Mesenchymal stem cell (in vitro differentiated cells and primary cell): ENCODE data around the gene RASGEF1C.

ENCODE experiments used
- DNase-seq: peaks from one replicate; pipeline ENCODE4 v3.0.0-alpha.2; 2013
- H2AFZ ChIP-seq: one replicate; pipeline ENCODE4 v1.6.1; 2013; ENCODE audit warnings: low read depth, mild to moderate bottlenecking, control low read depth, inconsistent platforms, low read length, moderate library complexity
- H2AK5ac ChIP-seq: 2 replicates; pipeline ENCODE4 v1.6.1; 2013; ENCODE audit warnings: low read length, moderate library complexity, mild to moderate bottlenecking, inconsistent platforms; ENCODE audit not compliant: severe bottlenecking
- H2BK120ac ChIP-seq: one replicate; pipeline ENCODE4 v1.6.1; 2013; ENCODE audit warnings: low read depth, mild to moderate bottlenecking, inconsistent platforms, low read length, moderate library complexity
- H2BK12ac ChIP-seq, 2 experiments: one replicate each; pipeline ENCODE4 v1.6.1; 2013; ENCODE audit warnings: inconsistent platforms in 2 of 2, low read length in 2 of 2, mild to moderate bottlenecking in 2 of 2, moderate library complexity in 2 of 2, control low read depth in 1 of 2
- H2BK15ac ChIP-seq: one replicate; pipeline ENCODE4 v1.6.1; 2013; ENCODE audit warnings: mild to moderate bottlenecking, low read depth, inconsistent platforms; ENCODE audit not compliant: poor library complexity, severe bottlenecking
- H2BK5ac ChIP-seq: 2 replicates; pipeline ENCODE4 v1.6.1; 2013; ENCODE audit warnings: low read depth, mild to moderate bottlenecking, low read length, control low read depth, inconsistent platforms; ENCODE audit not compliant: poor library complexity, severe bottlenecking
- H3K14ac ChIP-seq, 2 experiments: one replicate each; pipeline ENCODE4 v1.6.1; 2013; ENCODE audit warnings: inconsistent platforms in 2 of 2, low read length in 2 of 2, control low read depth in 1 of 2, mild to moderate bottlenecking in 1 of 2, moderate library complexity in 1 of 2
- H3K18ac ChIP-seq, 2 experiments: one replicate each; pipeline ENCODE4 v1.6.1; 2013; ENCODE audit warnings: inconsistent platforms in 2 of 2, low read length in 2 of 2, control low read depth in 1 of 2, low read depth in 1 of 2, mild to moderate bottlenecking in 1 of 2
- H3K23ac ChIP-seq, 2 experiments: one replicate each; pipeline ENCODE4 v1.6.1; 2013; ENCODE audit warnings: inconsistent platforms in 2 of 2, low read length in 2 of 2, mild to moderate bottlenecking in 2 of 2, moderate library complexity in 2 of 2, control low read depth in 1 of 2
- H3K27ac ChIP-seq: 2 replicates; pipeline ENCODE4 v1.5.1; 2013; ENCODE audit warnings: mild to moderate bottlenecking, moderate library complexity, low read length, control low read depth, inconsistent platforms; ENCODE audit not compliant: poor library complexity, severe bottlenecking
- H3K27me3 ChIP-seq, 2 experiments: 2 replicates each; pipeline versions ENCODE4 v1.6.1 to v1.7.0; 2013; ENCODE audit warnings: low read length in 2 of 2, mild to moderate bottlenecking in 2 of 2, moderate library complexity in 2 of 2, control low read depth in 1 of 2, inconsistent platforms in 1 of 2; ENCODE audit not compliant: control insufficient read depth in 1 of 2, insufficient read depth in 1 of 2
- H3K36me3 ChIP-seq, 2 experiments: 2 replicates each; pipeline versions ENCODE4 v1.6.1 to v1.7.0; 2013; ENCODE audit warnings: low read length in 2 of 2, control low read depth in 1 of 2, inconsistent platforms in 1 of 2, low read depth in 1 of 2, mild to moderate bottlenecking in 1 of 2; ENCODE audit not compliant: insufficient read depth in 2 of 2, control insufficient read depth in 1 of 2
- H3K4ac ChIP-seq, 2 experiments: one replicate each; pipeline ENCODE4 v1.6.1; 2013; ENCODE audit warnings: inconsistent platforms in 2 of 2, low read length in 2 of 2, mild to moderate bottlenecking in 2 of 2, moderate library complexity in 2 of 2, control low read depth in 1 of 2, low read depth in 1 of 2
- H3K4me1 ChIP-seq: 2 replicates; pipeline ENCODE4 v1.6.1; 2013; ENCODE audit warnings: low read depth, low read length, control low read depth; ENCODE audit not compliant: control insufficient read depth, insufficient read depth
- H3K4me2 ChIP-seq: 2 replicates; pipeline ENCODE4 v1.6.1; 2013; ENCODE audit warnings: low read length, mild to moderate bottlenecking, inconsistent platforms; ENCODE audit not compliant: poor library complexity, severe bottlenecking
- H3K4me3 ChIP-seq, 2 experiments: 2 replicates each; pipeline versions ENCODE4 v1.5.1 to v1.7.0; 2013; ENCODE audit warnings: low read length in 2 of 2, mild to moderate bottlenecking in 2 of 2, control low read depth in 1 of 2, low read depth in 1 of 2; ENCODE audit not compliant: insufficient read depth in 1 of 2
- H3K79me1 ChIP-seq: replicated peaks from 2 replicates; pipeline ENCODE4 v1.6.1; 2013; ENCODE audit warnings: mild to moderate bottlenecking, control low read depth, low read length, inconsistent platforms; ENCODE audit not compliant: poor library complexity, severe bottlenecking
- H3K9ac ChIP-seq: 2 replicates; pipeline ENCODE4 v1.7.0; 2013; ENCODE audit warnings: mild to moderate bottlenecking, low read length, moderate library complexity
- H3K9me3 ChIP-seq: 2 replicates; pipeline ENCODE4 v1.7.0; 2013; ENCODE audit warnings: mild to moderate bottlenecking, low read length; ENCODE audit not compliant: control insufficient read depth
- H4K8ac ChIP-seq: one replicate; pipeline ENCODE4 v1.6.1; 2013; ENCODE audit warnings: inconsistent platforms, mild to moderate bottlenecking, low read length, moderate library complexity
- H4K91ac ChIP-seq: one replicate; pipeline ENCODE4 v1.6.1; 2013; ENCODE audit warnings: mild to moderate bottlenecking, low read length, inconsistent platforms
- WGBS: methylation state at CpG from one replicate; pipeline ENCODE4 v1.1.7; 2013; ENCODE audit warnings: mixed read lengths; 5-methylcytosine and 5-hydroxymethylcytosine counted together

Gene RASGEF1C

GRCh38 chr5:180070756-180071530, 138.1 kb downstream of the RASGEF1C start:
- peak; percentile 80 for DNase-seq
- H2BK120ac ChIP-seq, result peak overlapping the region; percentile 15
- H3K9ac ChIP-seq, result peak overlapping the region; percentile 86
- H2AFZ ChIP-seq, result peak overlapping the region; percentile 98
- peak overlapping the region; percentile 23 to 71 for H2BK12ac ChIP-seq
- peaks cover 11% of the 10 kb centered on the region for H3K79me1 ChIP-seq
- H4K8ac ChIP-seq, result peak overlapping the region; percentile 84
- H3K23ac ChIP-seq, result peak overlapping the region in 1 of 2 experiments; percentile 96
- peaks cover 0 to 6% of the 10 kb centered on the region in 2 experiments for H3K27me3 ChIP-seq
- H3K4me2 ChIP-seq, result peak overlapping the region; percentile 74
- H3K4ac ChIP-seq, result peak overlapping the region; percentile 60 to 75
- H3K14ac ChIP-seq, result peak overlapping the region; percentile 48 to 98
- peak overlapping the region; percentile 78 for H4K91ac ChIP-seq
- H3K36me3 ChIP-seq, result no peaks in the 10 kb centered on the region
- H3K9me3 ChIP-seq, result peaks cover 4% of the 10 kb centered on the region
- H3K4me1 ChIP-seq, result peaks cover 4% of the 10 kb centered on the region
- peak overlapping the region; percentile 89 for H2BK15ac ChIP-seq
- WGBS, result 1% methylated on average over 42 of the region's 48 CpGs
- H2AK5ac ChIP-seq, result no peak overlapping the region
- peak overlapping the region; percentile 74 for H2BK5ac ChIP-seq
- peak overlapping the region; percentile 23 for H3K27ac ChIP-seq
- H3K4me3 ChIP-seq, result peak overlapping the region; percentile 83 to 96
- H3K18ac ChIP-seq, result peak overlapping the region; percentile 91 to 95

DNA sequence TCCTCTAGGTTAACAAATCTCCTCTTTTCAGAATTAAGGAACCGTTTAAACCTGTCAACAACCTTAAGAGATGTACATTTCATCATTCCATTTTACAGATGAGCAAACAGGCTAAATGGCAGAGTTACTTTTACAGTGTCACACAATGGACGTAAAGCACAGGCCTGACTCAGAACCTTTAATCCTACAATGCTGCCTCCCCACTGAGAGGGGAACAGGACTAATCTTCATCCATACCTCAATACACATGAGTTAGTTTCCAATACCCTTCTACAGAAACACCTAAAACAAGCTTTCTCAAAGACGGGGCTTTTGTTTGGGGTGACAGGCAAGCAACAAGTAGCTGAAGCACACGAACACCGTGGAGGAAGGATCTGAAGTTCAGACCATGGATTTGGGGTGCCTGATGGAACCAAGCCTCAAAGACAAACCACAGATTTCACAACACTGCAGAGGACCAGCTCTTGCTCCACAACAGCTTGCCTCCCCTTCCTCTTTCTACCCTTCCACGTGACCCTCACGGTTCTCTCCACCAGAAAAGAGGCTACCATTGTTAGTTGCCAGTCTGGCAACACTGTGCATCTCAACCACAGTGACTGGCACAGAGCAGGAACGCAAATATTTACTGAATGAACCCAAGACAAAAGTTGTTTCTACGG, 139.3 kb downstream of the RASGEF1C start:
- 46% methylated on average over 9 of the region's 9 CpGs for WGBS
- Histone ChIP-seq H2BK15ac (no peak overlapping the region), H3K27me3 (no peaks in the 10 kb centered on the region), H4K91ac (no peak overlapping the region), H2AFZ (no peak overlapping the region), H2BK5ac (no peak overlapping the region), H3K36me3 (no peaks in the 10 kb centered on the region), H3K9me3 (peaks cover 4% of the 10 kb centered on the region), H2BK120ac (no peak overlapping the region), H3K27ac (no peak overlapping the region), H3K9ac (peak overlapping the region; percentile 86), H4K8ac (no peak overlapping the region), H2AK5ac (no peak overlapping the region), H3K18ac (peak overlapping the region in 1 of 2 experiments; percentile 37), H3K4me2 (peak overlapping the region; percentile 74), H3K23ac (no peak overlapping the region), H3K4ac (peak overlapping the region in 1 of 2 experiments; percentile 4), H3K4me1 (peaks cover 4% of the 10 kb centered on the region), H3K14ac (no peak overlapping the region), H2BK12ac (no peak overlapping the region), H3K79me1 (peaks cover 12% of the 10 kb centered on the region), H3K4me3 (peak overlapping the region in 1 of 2 experiments; percentile 83)
- peak; percentile 33 for DNase-seq

DNA sequence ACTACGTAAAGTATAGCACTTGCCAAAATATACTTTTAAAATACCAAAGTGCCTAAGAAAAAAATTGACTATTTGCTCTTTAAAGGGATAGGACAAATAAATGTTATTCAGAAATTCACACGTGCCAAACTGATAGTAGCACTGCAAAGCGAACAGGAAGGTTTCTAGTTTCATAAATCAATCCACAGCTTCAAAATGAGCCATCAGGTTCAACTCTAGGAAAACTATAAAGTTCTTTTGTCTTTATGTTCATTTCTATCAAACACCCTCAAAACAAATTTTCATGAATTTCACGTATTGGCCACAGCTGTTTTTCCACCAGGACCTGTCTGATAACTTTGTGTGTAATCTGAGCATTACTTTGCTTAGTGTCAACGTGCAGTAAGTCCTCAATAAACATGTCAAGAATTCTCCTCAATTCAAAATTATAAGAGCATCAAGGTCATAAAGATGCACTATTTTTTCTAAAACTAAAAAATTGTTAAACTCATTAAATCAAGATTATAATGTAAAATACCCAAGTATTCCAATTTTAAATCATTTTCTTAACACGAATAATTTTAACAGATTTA, 140.4 kb downstream of the RASGEF1C start:
- H3K4me1 ChIP-seq, result peaks cover 4% of the 10 kb centered on the region
- H3K23ac ChIP-seq, result no peak overlapping the region
- H3K27ac ChIP-seq, result no peak overlapping the region
- H3K79me1 ChIP-seq, result peaks cover 18% of the 10 kb centered on the region
- H3K9ac ChIP-seq, result no peak overlapping the region
- no peak overlapping the region for H3K4ac ChIP-seq
- peaks cover 4% of the 10 kb centered on the region for H3K9me3 ChIP-seq
- no peak overlapping the region for H2BK5ac ChIP-seq
- no peak overlapping the region for H4K8ac ChIP-seq
- H3K27me3 ChIP-seq, result no peaks in the 10 kb centered on the region
- no peak overlapping the region for H2BK120ac ChIP-seq
- no peak overlapping the region for H2AK5ac ChIP-seq
- no peak overlapping the region for H2AFZ ChIP-seq
- H2BK15ac ChIP-seq, result no peak overlapping the region
- no peak overlapping the region for H3K4me3 ChIP-seq
- no peak overlapping the region for H3K14ac ChIP-seq
- H2BK12ac ChIP-seq, result no peak overlapping the region
- WGBS, result 74% methylated on average over 5 of the region's 6 CpGs
- H3K18ac ChIP-seq, result no peak overlapping the region
- no peak for DNase-seq
- no peak overlapping the region for H4K91ac ChIP-seq
- no peaks in the 10 kb centered on the region for H3K36me3 ChIP-seq
- H3K4me2 ChIP-seq, result no peak overlapping the region

DNA sequence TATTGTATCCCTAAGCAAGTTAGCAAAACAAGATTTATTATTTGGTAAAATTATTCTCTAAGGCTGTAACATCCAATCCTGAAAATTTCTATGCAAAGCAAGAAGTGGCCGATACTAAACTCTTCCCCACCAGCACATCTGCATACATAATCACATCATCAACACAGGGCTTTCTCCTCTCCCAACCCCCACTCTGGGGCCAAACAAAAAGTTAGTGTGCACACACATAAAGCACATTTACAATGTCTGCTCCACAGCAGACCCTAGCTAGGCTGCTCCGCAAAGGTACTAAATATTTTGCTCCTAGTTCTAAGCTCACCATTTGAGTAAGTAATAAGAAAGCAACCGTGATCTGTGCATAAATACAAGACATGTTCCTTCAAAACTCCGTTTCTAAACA, 141.0 kb downstream of the RASGEF1C start:
- H3K9ac ChIP-seq, result no peak overlapping the region
- H3K27ac ChIP-seq, result no peak overlapping the region
- H2BK5ac ChIP-seq, result no peak overlapping the region
- no peaks in the 10 kb centered on the region for H3K36me3 ChIP-seq
- peaks cover 4% of the 10 kb centered on the region for H3K4me1 ChIP-seq
- H2BK12ac ChIP-seq, result no peak overlapping the region
- H3K4ac ChIP-seq, result no peak overlapping the region
- H3K27me3 ChIP-seq, result no peaks in the 10 kb centered on the region
- no peak overlapping the region for H3K4me3 ChIP-seq
- H3K23ac ChIP-seq, result no peak overlapping the region
- no peak overlapping the region for H3K18ac ChIP-seq
- WGBS, result 65% methylated on average over 4 of the region's 4 CpGs
- no peak for DNase-seq
- H2AK5ac ChIP-seq, result no peak overlapping the region
- H4K91ac ChIP-seq, result no peak overlapping the region
- H3K9me3 ChIP-seq, result peaks cover 4% of the 10 kb centered on the region
- H3K14ac ChIP-seq, result no peak overlapping the region
- H3K4me2 ChIP-seq, result no peak overlapping the region
- H4K8ac ChIP-seq, result no peak overlapping the region
- H3K79me1 ChIP-seq, result peaks cover 24% of the 10 kb centered on the region
- no peak overlapping the region for H2BK120ac ChIP-seq
- no peak overlapping the region for H2BK15ac ChIP-seq
- no peak overlapping the region for H2AFZ ChIP-seq
